ENCODE measurements around the gene SSR1. TPM values are rescaled to one million over a fixed set of nuclear protein-coding genes. Genes with fewer than 3 reads are reported as not detected.

SSR1 gene
- total RNA-seq, 1 experiment from 2014 or later = 115 TPM

DNA sequence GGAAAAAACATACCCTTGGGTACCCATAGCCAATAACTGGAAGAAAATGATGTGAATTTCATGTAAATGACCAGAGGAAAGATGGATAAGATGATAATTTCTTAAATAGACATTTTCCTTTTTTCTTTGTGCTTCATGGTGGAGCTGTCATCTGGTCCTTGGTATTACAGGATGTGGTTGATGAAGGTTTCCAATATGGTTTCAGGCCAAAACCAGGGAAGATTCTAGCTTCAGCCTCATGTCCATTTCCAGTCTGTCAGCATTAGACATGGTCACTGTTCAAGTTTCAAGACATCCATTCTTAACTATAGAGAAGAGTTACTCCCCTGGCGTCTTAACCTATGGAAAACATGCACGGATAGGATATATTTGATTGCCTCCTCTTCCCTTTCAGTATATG, 63.6 kb downstream of the SSR1 start:
- intact Hi-C loops (cut with micrococcal nuclease; ENCODE audit: unreplicated experiment) = loop anchor here (10.0 kb wide), 1 partner anchor 105 kb away; no protein-coding TSS in a partner anchor
- H3K9me3 Mint-ChIP-seq (ENCODE audit: low read depth, unreplicated experiment) = no peaks in the 10 kb centered on the region
- TF ChIP-seq, protein P1, sequence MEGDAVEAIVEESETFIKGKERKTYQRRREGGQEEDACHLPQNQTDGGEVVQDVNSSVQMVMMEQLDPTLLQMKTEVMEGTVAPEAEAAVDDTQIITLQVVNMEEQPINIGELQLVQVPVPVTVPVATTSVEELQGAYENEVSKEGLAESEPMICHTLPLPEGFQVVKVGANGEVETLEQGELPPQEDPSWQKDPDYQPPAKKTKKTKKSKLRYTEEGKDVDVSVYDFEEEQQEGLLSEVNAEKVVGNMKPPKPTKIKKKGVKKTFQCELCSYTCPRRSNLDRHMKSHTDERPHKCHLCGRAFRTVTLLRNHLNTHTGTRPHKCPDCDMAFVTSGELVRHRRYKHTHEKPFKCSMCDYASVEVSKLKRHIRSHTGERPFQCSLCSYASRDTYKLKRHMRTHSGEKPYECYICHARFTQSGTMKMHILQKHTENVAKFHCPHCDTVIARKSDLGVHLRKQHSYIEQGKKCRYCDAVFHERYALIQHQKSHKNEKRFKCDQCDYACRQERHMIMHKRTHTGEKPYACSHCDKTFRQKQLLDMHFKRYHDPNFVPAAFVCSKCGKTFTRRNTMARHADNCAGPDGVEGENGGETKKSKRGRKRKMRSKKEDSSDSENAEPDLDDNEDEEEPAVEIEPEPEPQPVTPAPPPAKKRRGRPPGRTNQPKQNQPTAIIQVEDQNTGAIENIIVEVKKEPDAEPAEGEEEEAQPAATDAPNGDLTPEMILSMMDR (IDR thresholded peaks at IDR 0.05; ENCODE audit: unreplicated experiment) = no peak
- DNase-seq = no peak
- CTCF ChIA-PET = interaction anchor here (0.7 kb wide), 1 partner anchor 81 kb away, joined by 7 read pairs; no protein-coding TSS in a partner anchor
- no peaks in the 10 kb centered on the region for H3K4me1 Mint-ChIP-seq (ENCODE audit: low read depth, unreplicated experiment)
- peaks cover 22% of the 10 kb centered on the region for H3K36me3 Mint-ChIP-seq (ENCODE audit: insufficient read depth, unreplicated experiment)
- no peaks in the 10 kb centered on the region for H3K27me3 Mint-ChIP-seq (ENCODE audit: unreplicated experiment)
- H3K27ac Mint-ChIP-seq (ENCODE audit: unreplicated experiment) = no peak overlapping the region
- no peak overlapping the region for H3K4me3 Mint-ChIP-seq (ENCODE audit: low read depth, unreplicated experiment)
- no TSS peak for BruUV-seq (replicated peaks)

GRCh38 chr6:7247828-7248227, 65.2 kb downstream of the SSR1 start:
- intact Hi-C loops (cut with micrococcal nuclease; ENCODE audit: unreplicated experiment) = loop anchor here (10.0 kb wide), 1 partner anchor 103 kb away; no protein-coding TSS in a partner anchor
- H3K9me3 Mint-ChIP-seq (ENCODE audit: low read depth, unreplicated experiment) = no peaks in the 10 kb centered on the region
- BruUV-seq (replicated peaks) = no TSS peak
- no peak for DNase-seq
- TF ChIP-seq, protein P1 (IDR thresholded peaks at IDR 0.05; ENCODE audit: unreplicated experiment) = no peak
- no peaks in the 10 kb centered on the region for H3K27me3 Mint-ChIP-seq (ENCODE audit: unreplicated experiment)
- no peak overlapping the region for H3K27ac Mint-ChIP-seq (ENCODE audit: unreplicated experiment)
- H3K4me1 Mint-ChIP-seq (ENCODE audit: low read depth, unreplicated experiment) = peaks cover 9% of the 10 kb centered on the region
- H3K4me3 Mint-ChIP-seq (ENCODE audit: low read depth, unreplicated experiment) = no peak overlapping the region
- CTCF ChIA-PET = no interaction called here
- H3K36me3 Mint-ChIP-seq (ENCODE audit: insufficient read depth, unreplicated experiment) = peaks cover 22% of the 10 kb centered on the region

DNA sequence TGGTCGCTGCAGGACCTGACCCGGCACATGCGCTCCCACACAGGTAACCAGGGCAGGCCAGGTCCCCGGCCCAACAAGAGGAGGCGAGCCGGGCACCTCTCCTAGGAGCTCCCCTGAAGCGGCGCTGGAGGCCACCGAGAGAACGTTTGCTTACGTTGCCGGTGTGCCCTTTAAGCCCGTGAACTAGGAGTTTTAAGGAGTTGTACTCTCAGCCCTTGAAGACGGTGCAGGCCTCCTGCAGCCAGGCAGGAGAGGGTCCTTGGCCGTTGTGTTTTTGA, 65.9 kb downstream of the SSR1 start:
- CTCF ChIA-PET = no interaction called here
- H3K4me1 Mint-ChIP-seq (ENCODE audit: low read depth, unreplicated experiment) = peaks cover 16% of the 10 kb centered on the region
- peaks cover 22% of the 10 kb centered on the region for H3K36me3 Mint-ChIP-seq (ENCODE audit: insufficient read depth, unreplicated experiment)
- no TSS peak for BruUV-seq (replicated peaks)
- H3K27ac Mint-ChIP-seq (ENCODE audit: unreplicated experiment) = no peak overlapping the region
- H3K4me3 Mint-ChIP-seq (ENCODE audit: low read depth, unreplicated experiment) = no peak overlapping the region
- intact Hi-C loops (cut with micrococcal nuclease; ENCODE audit: unreplicated experiment) = loop anchor here (10.0 kb wide), 1 partner anchor 102 kb away; no protein-coding TSS in a partner anchor
- no peaks in the 10 kb centered on the region for H3K9me3 Mint-ChIP-seq (ENCODE audit: low read depth, unreplicated experiment)
- no peak for DNase-seq
- H3K27me3 Mint-ChIP-seq (ENCODE audit: unreplicated experiment) = no peaks in the 10 kb centered on the region
- TF ChIP-seq, protein P1 (IDR thresholded peaks at IDR 0.05; ENCODE audit: unreplicated experiment) = no peak

DNA sequence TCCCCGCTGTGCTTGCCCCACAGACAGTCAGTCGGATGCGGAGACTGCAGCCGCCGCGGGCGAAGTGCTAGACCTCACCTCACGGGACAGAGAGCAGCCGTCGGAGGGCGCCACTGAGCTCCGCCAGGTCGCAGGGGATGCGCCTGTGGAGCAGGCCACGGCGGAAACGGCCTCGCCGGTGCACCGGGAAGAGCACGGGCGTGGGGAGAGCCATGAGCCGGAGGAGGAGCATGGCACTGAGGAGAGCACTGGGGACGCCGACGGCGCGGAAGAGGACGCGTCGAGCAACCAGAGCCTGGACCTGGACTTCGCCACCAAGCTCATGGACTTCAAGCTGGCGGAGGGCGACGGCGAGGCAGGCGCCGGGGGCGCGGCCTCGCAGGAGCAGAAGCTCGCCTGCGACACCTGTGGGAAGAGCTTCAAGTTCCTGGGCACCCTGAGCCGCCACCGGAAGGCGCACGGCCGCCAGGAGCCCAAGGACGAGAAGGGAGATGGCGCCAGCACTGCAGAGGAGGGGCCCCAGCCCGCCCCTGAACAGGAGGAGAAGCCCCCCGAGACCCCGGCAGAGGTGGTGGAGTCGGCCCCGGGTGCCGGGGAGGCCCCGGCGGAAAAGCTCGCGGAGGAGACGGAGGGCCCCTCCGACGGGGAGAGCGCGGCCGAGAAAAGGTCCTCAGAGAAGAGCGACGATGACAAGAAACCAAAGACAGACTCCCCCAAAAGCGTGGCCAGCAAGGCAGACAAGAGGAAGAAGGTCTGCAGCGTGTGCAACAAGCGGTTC, 66.4 kb downstream of the SSR1 start:
- intact Hi-C loops (cut with micrococcal nuclease; ENCODE audit: unreplicated experiment) = loop anchor here (10.0 kb wide), 1 partner anchor 102 kb away; no protein-coding TSS in a partner anchor
- CTCF ChIA-PET = no interaction called here
- H3K36me3 Mint-ChIP-seq (ENCODE audit: insufficient read depth, unreplicated experiment) = peaks cover 27% of the 10 kb centered on the region

More for the DNA sequence above, 66.4 kb downstream of the SSR1 start:
- H3K9me3 Mint-ChIP-seq (ENCODE audit: low read depth, unreplicated experiment) = no peaks in the 10 kb centered on the region
- no TSS peak for BruUV-seq (replicated peaks)
- no peaks in the 10 kb centered on the region for H3K27me3 Mint-ChIP-seq (ENCODE audit: unreplicated experiment)
- TF ChIP-seq, protein P1 (IDR thresholded peaks at IDR 0.05; ENCODE audit: unreplicated experiment) = no peak
- H3K27ac Mint-ChIP-seq (ENCODE audit: unreplicated experiment) = no peak overlapping the region
- DNase-seq = no peak
- H3K4me1 Mint-ChIP-seq (ENCODE audit: low read depth, unreplicated experiment) = peaks cover 20% of the 10 kb centered on the region
- no peak overlapping the region for H3K4me3 Mint-ChIP-seq (ENCODE audit: low read depth, unreplicated experiment)

All from Calu3 (cell line).